ENCODE measurements around the gene RBKS.

- TF ChIP-seq POLR2AphosphoS5 (IDR thresholded peaks at IDR 0.05): no peak
- TF ChIP-seq, protein P1, sequence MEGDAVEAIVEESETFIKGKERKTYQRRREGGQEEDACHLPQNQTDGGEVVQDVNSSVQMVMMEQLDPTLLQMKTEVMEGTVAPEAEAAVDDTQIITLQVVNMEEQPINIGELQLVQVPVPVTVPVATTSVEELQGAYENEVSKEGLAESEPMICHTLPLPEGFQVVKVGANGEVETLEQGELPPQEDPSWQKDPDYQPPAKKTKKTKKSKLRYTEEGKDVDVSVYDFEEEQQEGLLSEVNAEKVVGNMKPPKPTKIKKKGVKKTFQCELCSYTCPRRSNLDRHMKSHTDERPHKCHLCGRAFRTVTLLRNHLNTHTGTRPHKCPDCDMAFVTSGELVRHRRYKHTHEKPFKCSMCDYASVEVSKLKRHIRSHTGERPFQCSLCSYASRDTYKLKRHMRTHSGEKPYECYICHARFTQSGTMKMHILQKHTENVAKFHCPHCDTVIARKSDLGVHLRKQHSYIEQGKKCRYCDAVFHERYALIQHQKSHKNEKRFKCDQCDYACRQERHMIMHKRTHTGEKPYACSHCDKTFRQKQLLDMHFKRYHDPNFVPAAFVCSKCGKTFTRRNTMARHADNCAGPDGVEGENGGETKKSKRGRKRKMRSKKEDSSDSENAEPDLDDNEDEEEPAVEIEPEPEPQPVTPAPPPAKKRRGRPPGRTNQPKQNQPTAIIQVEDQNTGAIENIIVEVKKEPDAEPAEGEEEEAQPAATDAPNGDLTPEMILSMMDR (IDR thresholded peaks at IDR 0.05): no peak
- TF ChIP-seq POLR2A (IDR thresholded peaks at IDR 0.05; ENCODE audit: low read depth): no peak
- no peak for TF ChIP-seq EP300 (IDR thresholded peaks at IDR 0.05)
These were observed 30.1 kb downstream of the RBKS start for GRCh38 chr2:27860111-27860510.

Measured in esophagus muscularis mucosa (tissue), 4 donors.